Thoracic aorta (tissue), 2 donors: ENCODE results near the gene NCOA6. TPM values are rescaled to one million over a fixed set of nuclear protein-coding genes. Genes with fewer than 3 reads are reported as not detected.

Source experiments
- ATAC-seq: fragments of 150-250 bp; one replicate; pipeline ENCODE4 v1.8.0; 2017; ENCODE audit warnings: low read depth; ENCODE audit not compliant: insufficient number of reproducible peaks, low FRiP score
- DNase-seq: peaks from one replicate; pipeline ENCODE4 v3.0.0-alpha.2; 2020; ENCODE audit warnings: low spot score
- H3K27ac ChIP-seq, 2 donors: fragments of 200-600 bp; sonication (generic); 1 replicate in 1 of 2; 2 replicates in 1 of 2; pipeline ENCODE4 v1.5.1; 2016; ENCODE audit warnings: mild to moderate bottlenecking in 2 of 2, moderate library complexity in 2 of 2
- H3K27me3 ChIP-seq: fragments of 200-600 bp; sonication (generic); replicated peaks from 2 replicates; pipeline ENCODE4 v1.6.0; 2016; ENCODE audit warnings: mild to moderate bottlenecking; ENCODE audit not compliant: insufficient read depth
- H3K36me3 ChIP-seq: fragments of 200-600 bp; sonication (generic); one replicate; pipeline ENCODE4 v1.5.1; 2016
- H3K4me1 ChIP-seq, 2 donors: fragments of 200-600 bp; sonication (generic); 1 replicate in 1 of 2; 2 replicates in 1 of 2; pipeline versions ENCODE4 v1.5.1 to v1.6.0; 2016; ENCODE audit warnings: low read depth in 2 of 2, mild to moderate bottlenecking in 1 of 2; ENCODE audit not compliant: control insufficient read depth in 1 of 2
- H3K4me3 ChIP-seq: fragments of 200-600 bp; sonication (generic); 2 replicates; pipeline ENCODE4 v1.5.1; 2016; ENCODE audit warnings: mild to moderate bottlenecking
- H3K9me3 ChIP-seq: fragments of 200-600 bp; sonication (generic); 2 replicates; pipeline ENCODE4 v1.5.1; 2016
- CTCF ChIP-seq: fragments of 200-600 bp; sonication (generic); IDR thresholded peaks from one replicate; pipeline ENCODE4 v1.5.1; 2019; ENCODE audit warnings: antibody characterized with exemption
- total RNA-seq, 2 donors: library from RNA; depleted of rRNA; stranded (reverse); fragments of >200 nt; gene quantifications; one replicate each; pipeline versions ENCODE4 v1.1.0 to v1.2.3, GENCODE V29; 2016

Gene NCOA6
- total RNA-seq, 2 donors from 2014 or later = 14.8 to 21.4 TPM

GRCh38 chr20:34774886-34775285 is 50.6 kb downstream of the NCOA6 start:
- Histone ChIP-seq H3K36me3 (peaks cover 17% of the 10 kb centered on the region), H3K9me3 (no peaks in the 10 kb centered on the region), H3K4me1 (no peaks in the 10 kb centered on the region), H3K27me3 (no peaks in the 10 kb centered on the region), H3K27ac (no peak overlapping the region), H3K4me3 (no peak overlapping the region)
- DNase-seq (no peak), ATAC-seq (no peak)
- no peak for TF ChIP-seq CTCF

GRCh38 chr20:34774449-34774848 is 51.0 kb downstream of the NCOA6 start:
- no peak for TF ChIP-seq CTCF
- no peak for ATAC-seq

GRCh38 chr20:34773726-34774125 is 51.7 kb downstream of the NCOA6 start:
- DNase-seq = no peak
- H3K27me3 ChIP-seq = no peaks in the 10 kb centered on the region
- no peak for ATAC-seq

More at GRCh38 chr20:34774449-34774848, 51.0 kb downstream of the NCOA6 start:
- no peaks in the 10 kb centered on the region for H3K9me3 ChIP-seq
- H3K36me3 ChIP-seq = peaks cover 17% of the 10 kb centered on the region
- no peaks in the 10 kb centered on the region for H3K27me3 ChIP-seq
- no peak overlapping the region for H3K4me3 ChIP-seq
- H3K4me1 ChIP-seq = peaks cover 0 to 2% of the 10 kb centered on the region in 2 donors
- no peak overlapping the region for H3K27ac ChIP-seq
- no peak for DNase-seq

GRCh38 chr20:34772437-34772836 is 53.0 kb downstream of the NCOA6 start:
- ATAC-seq (no peak), DNase-seq (no peak)
- no peak for TF ChIP-seq CTCF
- Histone ChIP-seq H3K27me3 (no peaks in the 10 kb centered on the region), H3K36me3 (peaks cover 25% of the 10 kb centered on the region), H3K9me3 (no peaks in the 10 kb centered on the region), H3K27ac (no peak overlapping the region), H3K4me3 (no peak overlapping the region), H3K4me1 (peaks cover 0 to 5% of the 10 kb centered on the region in 2 donors)

More at GRCh38 chr20:34773726-34774125, 51.7 kb downstream of the NCOA6 start:
- peaks cover 17% of the 10 kb centered on the region for H3K36me3 ChIP-seq
- no peak for TF ChIP-seq CTCF
- no peak overlapping the region for H3K27ac ChIP-seq
- peaks cover 0 to 5% of the 10 kb centered on the region in 2 donors for H3K4me1 ChIP-seq
- no peak overlapping the region for H3K4me3 ChIP-seq
- H3K9me3 ChIP-seq = no peaks in the 10 kb centered on the region

- ATAC-seq (no peak), DNase-seq (no peak)
- no peak overlapping the region for H3K4me3 ChIP-seq
- no peaks in the 10 kb centered on the region for H3K9me3 ChIP-seq
- peaks cover 22% of the 10 kb centered on the region for H3K36me3 ChIP-seq
- H3K27ac ChIP-seq = no peak overlapping the region
- H3K27me3 ChIP-seq = no peaks in the 10 kb centered on the region
- TF ChIP-seq CTCF = no peak
- H3K4me1 ChIP-seq = peaks cover 0 to 5% of the 10 kb centered on the region in 2 donors
Observed at GRCh38 chr20:34771680-34772081, 53.8 kb downstream of the NCOA6 start.
